CD4-positive, alpha-beta memory T cell (primary cell): Measurements from ENCODE around the gene MPRIP. TPM values are rescaled to one million over a fixed set of nuclear protein-coding genes. Genes with fewer than 3 reads are reported as not detected.

Source experiments
- CTCF ChIA-PET: fragments of 350-600 bp; sonication (Branson Sonifier 250); formaldehyde crosslinking; loops from one replicate; lab custom pipeline; 2021; ENCODE audit warnings: inconsistent platforms; ENCODE audit not compliant: partially characterized antibody; lab: Charles Lee
- POLR2A ChIA-PET: fragments of 350-600 bp; sonication (Branson Sonifier 250); formaldehyde crosslinking; loops from one replicate; lab custom pipeline; 2021; ENCODE audit not compliant: partially characterized antibody; lab: Charles Lee
- DNase-seq, 5 donors: peaks; one replicate each; pipeline versions ENCODE4 v3.0.0 to v3.0.0-alpha.2; 2020 to 2022; ENCODE audit warnings: mixed read lengths in 1 of 5
- H3K27ac ChIP-seq: one replicate; pipeline ENCODE4 v1.7.0; 2013; ENCODE audit warnings: low read depth, low read length
- H3K27me3 ChIP-seq: 2 replicates; pipeline ENCODE4 v1.7.0; 2013; ENCODE audit warnings: mild to moderate bottlenecking, low read length, moderate library complexity; ENCODE audit not compliant: insufficient read depth
- H3K36me3 ChIP-seq: 2 replicates; pipeline ENCODE4 v1.7.0; 2013; ENCODE audit warnings: mild to moderate bottlenecking, low read length, moderate library complexity; ENCODE audit not compliant: insufficient read depth
- H3K4me1 ChIP-seq: 2 replicates; pipeline ENCODE4 v1.7.0; 2013; ENCODE audit warnings: mild to moderate bottlenecking, low read length, moderate library complexity; ENCODE audit not compliant: insufficient read depth
- H3K4me3 ChIP-seq, 2 donors: one replicate each; pipeline ENCODE4 v1.7.0; 2013; ENCODE audit warnings: low read length in 2 of 2, mild to moderate bottlenecking in 1 of 2
- H3K9me3 ChIP-seq, 2 donors: one replicate each; pipeline ENCODE4 v1.7.0; 2013; ENCODE audit warnings: low read length in 2 of 2, control low read depth in 1 of 2; ENCODE audit not compliant: control insufficient read depth in 1 of 2
- H3K27ac Mint-ChIP-seq, 7 donors: one replicate each; pipeline ENCODE4 v1.8.0; 2020 to 2021; ENCODE audit warnings: mixed read lengths in 7 of 7, mild to moderate bottlenecking in 6 of 7, inconsistent platforms in 3 of 7, moderate library complexity in 3 of 7
- H3K27me3 Mint-ChIP-seq, 2 donors: one replicate each; pipeline ENCODE4 v1.8.0; 2020 to 2021; ENCODE audit warnings: mixed read lengths in 2 of 2
- H3K36me3 Mint-ChIP-seq, 2 donors: one replicate each; pipeline ENCODE4 v1.8.0; 2020 to 2021; ENCODE audit warnings: mixed read lengths in 2 of 2, inconsistent platforms in 1 of 2, mild to moderate bottlenecking in 1 of 2
- H3K4me1 Mint-ChIP-seq, 4 donors: one replicate each; pipeline ENCODE4 v1.8.0; 2020 to 2021; ENCODE audit warnings: mixed read lengths in 4 of 4, mild to moderate bottlenecking in 1 of 4
- H3K4me3 Mint-ChIP-seq, 8 donors: one replicate each; pipeline ENCODE4 v1.8.0; 2020 to 2021; ENCODE audit warnings: mixed read lengths in 8 of 8, mild to moderate bottlenecking in 7 of 8, moderate library complexity in 6 of 8, inconsistent platforms in 3 of 8
- H3K9me3 Mint-ChIP-seq, 8 donors: one replicate each; pipeline ENCODE4 v1.8.0; 2020 to 2021; ENCODE audit warnings: mixed read lengths in 8 of 8, mild to moderate bottlenecking in 5 of 8, inconsistent platforms in 3 of 8, moderate library complexity in 1 of 8
- intact Hi-C: fragments of 100-400 bp; cut with micrococcal nuclease; formaldehyde crosslinking; loops from one replicate; pipeline ENCODE4 v1.15.1; 2023
- polyA plus RNA-seq, 2 donors: library from polyadenylated mRNA; unstranded; fragments of 300-500 nt; fragmentation: Illumina TruSeq; gene quantifications; one replicate each; pipeline ENCODE4 v1.2.3, GENCODE V29; 2021
- total RNA-seq, 2 experiments: library from RNA; stranded (reverse); gene quantifications; one replicate each; pipeline ENCODE4 v1.2.3, GENCODE V29; 2021

The MPRIP gene
- total and polyA plus RNA-seq, 4 experiments from 2014 or later = 48.4 to 255 (median 152) TPM

- Histone ChIP-seq H3K4me1 (no peaks in the 10 kb centered on the region), H3K4me3 (no peak overlapping the region), H3K36me3 (no peaks in the 10 kb centered on the region), H3K27ac (no peak overlapping the region), H3K27me3 (no peaks in the 10 kb centered on the region), H3K9me3 (no peaks in the 10 kb centered on the region)
- Mint-ChIP-seq H3K4me1 (no peaks in the 10 kb centered on the region), H3K36me3 (no peaks in the 10 kb centered on the region), H3K27ac (no peak overlapping the region), H3K4me3 (no peak overlapping the region), H3K9me3 (no peaks in the 10 kb centered on the region), H3K27me3 (no peaks in the 10 kb centered on the region)
- intact Hi-C loops = no loop called here
- no peak for DNase-seq
- ChIA-PET POLR2A (interaction anchor here (0.9 kb wide), 1 partner anchor 139 kb away, joined by 3 read pairs; no protein-coding TSS in a partner anchor), CTCF (no interaction called here)
Measured at GRCh38 chr17:17026163-17026562, 16.1 kb upstream of the MPRIP start.

DNA sequence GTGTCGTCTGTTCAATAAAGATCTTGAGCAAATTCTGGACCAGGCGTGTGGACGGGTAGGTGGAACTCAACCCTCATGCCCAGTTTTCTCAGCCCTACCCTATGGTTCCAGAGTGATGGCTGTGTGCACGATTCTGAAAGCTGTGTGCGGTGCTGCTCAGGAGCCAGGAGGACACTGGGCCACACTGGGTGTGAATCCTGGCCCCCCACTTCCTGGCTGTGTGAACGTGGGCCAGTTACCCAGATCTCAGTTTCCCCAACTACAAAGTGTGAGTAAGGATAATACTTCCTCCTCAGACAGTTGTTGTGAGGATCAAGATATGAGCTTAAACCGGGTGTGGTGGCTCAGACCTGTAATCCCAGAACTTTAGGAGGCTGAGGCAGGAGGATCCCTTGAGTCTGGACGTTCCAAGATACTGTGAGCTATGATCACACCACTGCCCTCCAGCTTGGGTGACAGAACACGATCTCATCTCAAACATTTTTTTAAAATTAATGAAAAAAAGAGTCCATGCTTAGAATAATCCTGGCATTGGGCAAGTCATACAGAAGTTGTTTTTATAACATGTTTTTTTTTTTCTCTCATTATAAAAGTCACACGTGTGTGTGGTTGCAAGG lies 14.7 kb upstream of the MPRIP start:
- H3K9me3 Mint-ChIP-seq = no peaks in the 10 kb centered on the region
- H3K4me1 ChIP-seq = no peaks in the 10 kb centered on the region
- H3K4me3 ChIP-seq = no peak overlapping the region
- ChIA-PET CTCF (no interaction called here), POLR2A (interaction anchor here (0.7 kb wide), 1 partner anchor 69 kb away, joined by 3 read pairs; no protein-coding TSS in a partner anchor)
- no peaks in the 10 kb centered on the region for H3K36me3 Mint-ChIP-seq
- H3K27ac ChIP-seq = no peak overlapping the region
- H3K9me3 ChIP-seq = no peaks in the 10 kb centered on the region
- H3K4me3 Mint-ChIP-seq = no peak overlapping the region
- H3K36me3 ChIP-seq = no peaks in the 10 kb centered on the region
- no peaks in the 10 kb centered on the region for H3K27me3 Mint-ChIP-seq
- DNase-seq = no peak
- H3K27me3 ChIP-seq = no peaks in the 10 kb centered on the region
- intact Hi-C loops = no loop called here
- no peak overlapping the region for H3K27ac Mint-ChIP-seq
- no peaks in the 10 kb centered on the region for H3K4me1 Mint-ChIP-seq

DNA sequence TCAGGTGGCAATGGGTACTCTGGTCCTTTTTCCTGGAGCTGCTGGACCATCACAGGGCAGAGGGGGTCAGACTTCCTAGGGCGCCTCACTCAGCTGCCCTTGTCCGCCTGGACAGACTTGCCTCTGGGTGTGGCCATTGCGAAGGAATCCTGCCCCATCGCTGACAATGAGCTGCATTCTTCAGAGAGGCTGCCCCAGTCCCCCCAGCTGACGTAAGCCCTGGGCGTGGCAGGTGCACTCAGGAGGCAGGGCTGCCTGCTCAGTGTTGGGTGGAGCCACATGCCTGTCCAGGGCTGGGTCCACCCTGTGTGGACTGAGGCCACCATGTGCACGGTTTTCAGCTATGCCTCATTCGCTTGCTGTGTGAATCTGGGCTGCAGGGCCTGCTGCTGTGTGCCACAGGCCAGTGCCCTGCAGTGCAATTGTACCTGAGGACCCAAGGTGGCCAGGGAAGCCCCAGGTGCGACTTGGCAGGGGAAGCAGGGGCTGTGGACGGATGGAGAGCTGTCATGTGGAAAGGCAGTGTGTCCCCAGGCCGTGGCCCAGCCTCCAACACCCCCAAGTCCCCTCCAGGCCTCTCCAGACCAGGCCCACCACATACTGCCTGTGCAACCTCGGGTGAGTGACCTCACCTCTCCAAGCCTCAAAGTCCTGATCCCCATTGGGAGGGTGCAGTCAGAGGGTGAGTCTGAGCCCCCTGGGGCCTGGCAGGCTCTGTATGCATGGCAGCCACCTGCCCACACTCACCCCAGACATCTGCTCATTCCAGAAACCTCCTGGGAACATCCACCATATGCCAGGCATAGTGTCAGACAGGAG lies 14.0 kb upstream of the MPRIP start:
- H3K4me1 ChIP-seq = no peaks in the 10 kb centered on the region
- no peaks in the 10 kb centered on the region for H3K9me3 ChIP-seq
- H3K4me3 ChIP-seq = no peak overlapping the region
- H3K36me3 ChIP-seq = no peaks in the 10 kb centered on the region
- DNase-seq = no peak
- Mint-ChIP-seq H3K36me3 (no peaks in the 10 kb centered on the region), H3K4me3 (no peak overlapping the region), H3K27me3 (no peaks in the 10 kb centered on the region), H3K4me1 (no peaks in the 10 kb centered on the region), H3K9me3 (no peaks in the 10 kb centered on the region), H3K27ac (no peak overlapping the region)
- POLR2A ChIA-PET = interaction anchor here (0.7 kb wide), 1 partner anchor 68 kb away, joined by 3 read pairs; no protein-coding TSS in a partner anchor
- no peaks in the 10 kb centered on the region for H3K27me3 ChIP-seq
- intact Hi-C loops = no loop called here
- no peak overlapping the region for H3K27ac ChIP-seq
- CTCF ChIA-PET = interaction anchor here (0.6 kb wide), 1 partner anchor 410 kb away, joined by 3 read pairs; no protein-coding TSS in a partner anchor

- Mint-ChIP-seq H3K9me3 (no peaks in the 10 kb centered on the region), H3K27me3 (no peaks in the 10 kb centered on the region), H3K4me3 (no peak overlapping the region), H3K4me1 (no peaks in the 10 kb centered on the region), H3K27ac (no peak overlapping the region), H3K36me3 (no peaks in the 10 kb centered on the region)
- DNase-seq = no peak
- no peaks in the 10 kb centered on the region for H3K4me1 ChIP-seq
- no peak overlapping the region for H3K27ac ChIP-seq
- POLR2A ChIA-PET = no interaction called here
- H3K4me3 ChIP-seq = no peak overlapping the region
- CTCF ChIA-PET = interaction anchor here (0.6 kb wide), 1 partner anchor 410 kb away, joined by 3 read pairs; no protein-coding TSS in a partner anchor
- intact Hi-C loops = no loop called here
- H3K36me3 ChIP-seq = no peaks in the 10 kb centered on the region
- H3K9me3 ChIP-seq = no peaks in the 10 kb centered on the region
- H3K27me3 ChIP-seq = no peaks in the 10 kb centered on the region
Measured at GRCh38 chr17:17028878-17029535, 13.2 kb upstream of the MPRIP start.

GRCh38 chr17:17029938-17030337 lies 12.3 kb upstream of the MPRIP start:
- H3K36me3 ChIP-seq = no peaks in the 10 kb centered on the region
- Mint-ChIP-seq H3K4me1 (no peaks in the 10 kb centered on the region), H3K9me3 (no peaks in the 10 kb centered on the region), H3K27ac (no peak overlapping the region), H3K4me3 (no peak overlapping the region), H3K36me3 (no peaks in the 10 kb centered on the region), H3K27me3 (no peaks in the 10 kb centered on the region)
- no peaks in the 10 kb centered on the region for H3K4me1 ChIP-seq
- H3K27me3 ChIP-seq = no peaks in the 10 kb centered on the region
- no peaks in the 10 kb centered on the region for H3K9me3 ChIP-seq
- CTCF ChIA-PET = no interaction called here
- intact Hi-C loops = no loop called here
- no peak overlapping the region for H3K4me3 ChIP-seq
- no peak for DNase-seq
- H3K27ac ChIP-seq = no peak overlapping the region
- POLR2A ChIA-PET = no interaction called here

GRCh38 chr17:17030515-17031211 lies 11.6 kb upstream of the MPRIP start:
- ChIA-PET CTCF (no interaction called here), POLR2A (no interaction called here)
- intact Hi-C loops = no loop called here
- Histone ChIP-seq H3K27ac (no peak overlapping the region), H3K9me3 (no peaks in the 10 kb centered on the region), H3K36me3 (no peaks in the 10 kb centered on the region), H3K4me3 (no peak overlapping the region), H3K27me3 (no peaks in the 10 kb centered on the region), H3K4me1 (no peaks in the 10 kb centered on the region)
- no peak for DNase-seq
- Mint-ChIP-seq H3K27me3 (no peaks in the 10 kb centered on the region), H3K9me3 (no peaks in the 10 kb centered on the region), H3K27ac (peak overlapping the region in 1 of 7 donors; percentile 42), H3K4me1 (no peaks in the 10 kb centered on the region), H3K36me3 (no peaks in the 10 kb centered on the region), H3K4me3 (no peak overlapping the region)
